GM19193 (cell line): ENCODE results near the gene POLR2F.

ENCODE experiments used
- POLR2A ChIP-seq: IDR thresholded peaks from 4 replicates; pipeline ENCODE4 v1.6.1; 2011; ENCODE audit not compliant: insufficient read depth, insufficient read length; ENCODE audit errors: extremely low read depth

POLR2F gene

DNA sequence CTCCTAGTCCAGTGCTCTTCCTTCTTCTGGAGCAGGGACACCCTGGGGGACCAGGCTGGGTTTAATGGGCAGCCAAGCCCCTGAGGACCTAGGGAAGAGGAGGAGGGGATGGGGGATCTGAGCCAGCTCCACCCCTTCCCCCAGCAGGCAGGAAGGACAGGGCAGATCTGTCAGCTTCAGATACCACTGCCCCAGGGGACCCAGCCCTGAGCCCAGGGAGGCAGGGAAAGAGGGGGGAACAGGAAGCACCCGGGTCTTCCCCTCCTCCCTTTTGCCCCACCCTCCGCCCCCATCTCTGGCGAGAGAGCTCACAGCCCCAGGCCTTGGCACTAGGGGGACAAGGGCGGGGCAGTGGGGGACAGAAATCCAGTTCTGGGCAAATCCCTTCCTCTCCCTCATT is 42.6 kb downstream of the POLR2F start:
- no peak for TF ChIP-seq POLR2A

DNA sequence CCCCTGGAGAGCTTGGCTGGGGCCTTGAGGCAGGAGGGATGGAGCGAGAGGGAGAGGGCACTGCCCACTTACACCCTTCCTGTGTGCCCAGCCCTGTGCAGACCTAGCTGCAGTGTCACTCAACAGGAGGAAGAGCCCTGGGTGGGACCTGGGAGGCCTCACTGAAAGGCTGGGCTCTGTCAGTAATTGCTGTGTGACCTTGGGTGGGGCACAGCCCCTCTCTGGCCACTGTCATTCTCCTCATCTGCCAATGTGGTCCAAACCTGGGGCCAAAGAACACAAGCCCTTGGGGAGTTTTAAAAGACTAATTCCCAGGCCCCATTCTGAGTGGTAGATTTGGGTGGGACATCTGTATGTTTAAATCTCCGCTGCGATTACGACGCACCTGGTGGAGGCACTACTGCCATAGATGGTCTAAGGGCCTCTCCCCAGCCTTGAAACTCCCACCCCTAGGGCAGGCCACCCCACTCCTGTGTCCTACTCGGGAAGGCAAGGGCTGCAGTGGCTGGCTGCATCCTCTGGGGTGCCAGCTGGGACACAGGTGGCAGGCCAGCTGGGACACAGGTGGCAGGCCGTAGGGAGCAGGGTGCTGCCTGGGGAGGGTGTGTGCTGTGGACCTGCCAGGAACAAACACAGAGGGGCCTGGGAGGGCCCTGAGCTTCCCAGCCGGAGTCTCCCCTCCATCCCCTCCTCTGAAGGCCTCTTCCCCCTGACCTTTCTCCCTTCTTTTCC is 43.2 kb downstream of the POLR2F start:
- TF ChIP-seq POLR2A: no peak

DNA sequence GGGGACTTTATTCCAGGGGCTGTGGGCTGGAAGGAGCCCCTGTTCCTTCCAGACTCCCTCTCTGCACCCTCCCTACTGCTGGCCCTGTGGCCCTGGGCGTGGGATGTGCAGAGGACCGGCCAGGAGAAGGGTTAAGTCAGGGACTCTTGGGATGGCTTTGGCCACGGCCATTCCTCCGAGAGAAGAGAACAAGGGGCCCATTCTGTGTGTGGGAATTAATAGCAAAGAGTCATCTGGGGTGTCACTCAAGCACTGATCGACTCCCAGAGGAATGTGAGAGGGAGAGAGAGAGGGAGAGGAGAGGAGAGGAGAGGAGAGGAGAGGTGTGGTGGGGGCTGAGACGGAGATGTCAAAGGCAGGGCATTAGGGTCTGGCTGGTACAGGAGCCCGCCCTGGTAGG is 45.0 kb downstream of the POLR2F start:
- TF ChIP-seq POLR2A: no peak

DNA sequence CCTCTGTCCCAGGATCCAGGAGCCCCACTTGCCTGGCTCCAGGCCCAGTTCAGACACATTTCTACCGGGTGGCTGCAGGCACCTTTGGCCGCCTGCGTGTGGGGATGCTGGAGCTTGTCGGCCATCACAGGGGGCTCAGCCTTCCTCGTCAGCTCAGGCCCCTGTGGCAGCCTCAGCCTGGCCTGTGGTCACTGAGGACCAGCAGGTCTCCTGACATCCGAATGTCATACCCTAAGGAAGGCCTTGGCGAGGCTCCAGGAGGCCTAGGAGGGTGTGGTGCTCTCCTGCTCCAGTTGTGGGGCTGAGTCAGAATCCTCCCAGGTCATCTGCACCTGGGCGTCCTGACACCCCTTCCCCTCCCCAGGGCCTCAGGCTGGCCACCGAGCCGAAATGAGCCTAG is 45.7 kb downstream of the POLR2F start:
- no peak for TF ChIP-seq POLR2A

DNA sequence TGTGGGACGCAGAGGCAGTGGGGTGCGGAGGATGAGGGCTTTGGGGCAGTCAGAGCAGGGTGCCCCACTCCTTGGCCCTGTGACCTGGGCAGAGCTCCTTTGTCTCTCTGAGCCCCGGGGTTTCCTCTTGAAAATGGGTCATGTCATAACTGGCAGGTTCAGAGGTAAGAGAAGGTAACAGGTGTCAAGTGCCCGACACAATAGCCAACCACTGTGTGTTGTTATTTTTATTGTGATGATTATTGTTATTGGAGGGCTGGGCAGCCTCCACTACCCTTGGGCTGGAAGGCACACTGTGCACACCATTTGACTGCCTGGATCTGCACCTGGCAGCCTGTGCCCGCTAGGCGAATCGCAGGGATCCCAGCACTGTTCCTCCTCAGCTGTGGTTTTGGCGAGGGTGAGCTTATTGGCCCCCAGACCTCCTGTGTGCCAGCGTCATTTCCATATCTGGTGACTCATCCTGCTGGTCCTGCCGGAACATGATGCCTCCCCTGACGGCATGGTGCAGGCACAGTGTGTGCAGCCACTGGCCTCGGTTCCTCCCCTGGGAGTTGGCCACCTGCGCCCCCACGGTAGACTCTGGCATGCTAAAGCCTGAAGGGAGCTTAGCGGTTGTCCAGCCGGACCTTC is 46.3 kb downstream of the POLR2F start:
- TF ChIP-seq POLR2A: no peak

DNA sequence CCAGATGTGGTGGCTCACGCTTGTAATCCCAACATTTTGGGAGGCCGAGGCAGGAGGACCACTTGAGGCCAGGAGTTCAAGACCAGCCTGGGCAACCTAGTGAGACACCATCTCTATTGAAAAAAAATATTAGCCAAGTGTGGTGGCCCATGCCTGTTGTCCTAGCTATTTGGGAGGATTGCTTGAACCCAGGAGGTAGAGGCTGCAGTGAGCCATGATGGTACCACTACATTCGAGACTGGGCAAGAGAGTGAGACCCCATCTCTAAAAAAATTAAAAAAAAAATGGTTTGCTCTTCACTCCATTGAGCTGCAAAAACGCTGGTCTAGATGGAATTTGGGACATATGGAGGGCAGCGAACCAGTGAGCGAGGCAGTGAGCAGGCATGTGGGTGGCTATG is 52.4 kb downstream of the POLR2F start:
- no peak for TF ChIP-seq POLR2A

DNA sequence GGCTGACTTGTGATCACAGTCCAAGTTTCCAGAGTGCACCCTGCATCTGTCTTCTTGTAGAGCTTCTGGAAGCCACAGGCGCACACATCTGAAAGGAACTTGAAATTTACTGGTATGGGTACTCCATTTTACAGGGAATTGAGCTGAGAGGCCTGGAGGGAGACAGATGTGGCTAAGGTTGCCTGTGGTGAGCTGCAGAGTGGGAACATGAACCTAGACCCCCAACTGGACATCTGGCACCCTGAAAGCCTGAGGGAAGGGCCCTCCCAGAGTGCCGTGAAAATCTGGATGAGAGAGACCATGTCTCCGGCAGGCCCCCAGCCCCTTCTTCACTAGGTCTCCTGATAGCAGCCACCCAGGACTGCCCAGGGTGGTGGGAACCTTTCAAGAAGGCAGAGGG is 53.4 kb downstream of the POLR2F start:
- no peak for TF ChIP-seq POLR2A

DNA sequence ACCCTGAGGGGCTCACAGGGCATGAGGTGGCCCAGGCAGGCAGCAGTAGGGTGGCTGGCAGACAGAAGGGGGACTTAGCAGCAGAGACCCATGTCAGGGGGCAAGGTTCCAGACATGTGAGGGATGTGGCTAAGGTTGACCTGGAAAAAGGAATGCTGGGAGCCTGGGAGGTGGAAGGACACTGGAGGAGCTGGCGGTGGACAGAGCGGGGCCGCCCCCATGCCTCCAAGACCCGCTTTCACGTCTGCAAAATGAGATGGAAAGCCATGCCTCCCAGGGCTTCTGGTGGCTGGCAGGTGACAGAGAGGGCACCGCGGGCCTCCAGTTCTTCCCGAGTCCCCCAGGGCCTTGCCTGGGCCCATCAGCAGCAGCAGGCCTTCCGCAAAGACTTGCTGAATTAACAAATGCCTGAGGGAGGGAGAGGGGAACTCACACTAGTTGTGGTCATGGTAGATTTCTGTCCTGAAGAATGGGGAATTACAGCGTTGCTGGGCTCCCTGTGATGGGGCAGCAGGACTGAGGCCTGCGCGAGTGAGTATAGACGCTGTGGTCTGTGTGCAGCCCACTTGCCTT is 53.9 kb downstream of the POLR2F start:
- no peak for TF ChIP-seq POLR2A

DNA sequence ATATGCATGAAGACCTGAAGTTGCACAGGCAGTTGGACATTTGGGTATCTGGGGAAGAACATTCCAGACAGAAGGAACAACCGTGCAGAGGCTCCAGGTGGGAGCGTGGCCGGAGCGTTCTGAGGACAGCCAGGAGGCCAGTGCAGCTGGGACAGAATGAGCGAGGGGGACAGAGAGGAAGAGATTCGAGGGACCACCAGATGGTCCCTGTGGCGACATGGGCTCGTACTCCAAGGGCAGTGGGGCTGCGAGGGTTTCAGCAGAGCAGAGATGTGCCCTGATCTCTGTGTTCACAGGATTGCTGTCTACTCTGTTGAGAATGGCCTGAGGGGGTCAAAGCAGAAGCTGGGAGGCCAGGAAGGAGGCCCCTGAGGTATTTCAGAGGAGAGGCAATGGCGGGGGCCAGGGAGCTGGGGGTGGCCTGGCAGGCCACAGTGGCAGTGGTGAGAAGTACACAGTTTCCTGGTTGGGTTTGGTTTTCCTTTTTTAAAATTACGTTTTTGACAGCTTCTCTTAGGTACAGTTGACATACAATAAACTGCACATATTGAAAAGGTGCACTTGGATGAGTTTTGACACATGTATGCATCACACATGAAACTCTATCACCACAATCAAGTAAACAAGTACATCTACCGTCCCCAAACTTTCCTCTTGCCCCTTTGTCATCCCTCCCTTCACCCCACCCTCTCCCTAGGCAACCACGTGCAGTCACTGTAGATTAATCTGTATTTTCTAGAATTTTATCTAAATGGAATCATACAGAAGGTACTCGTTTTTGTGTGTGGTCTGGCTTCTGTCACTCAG is 55.7 kb downstream of the POLR2F start:
- no peak for TF ChIP-seq POLR2A

DNA sequence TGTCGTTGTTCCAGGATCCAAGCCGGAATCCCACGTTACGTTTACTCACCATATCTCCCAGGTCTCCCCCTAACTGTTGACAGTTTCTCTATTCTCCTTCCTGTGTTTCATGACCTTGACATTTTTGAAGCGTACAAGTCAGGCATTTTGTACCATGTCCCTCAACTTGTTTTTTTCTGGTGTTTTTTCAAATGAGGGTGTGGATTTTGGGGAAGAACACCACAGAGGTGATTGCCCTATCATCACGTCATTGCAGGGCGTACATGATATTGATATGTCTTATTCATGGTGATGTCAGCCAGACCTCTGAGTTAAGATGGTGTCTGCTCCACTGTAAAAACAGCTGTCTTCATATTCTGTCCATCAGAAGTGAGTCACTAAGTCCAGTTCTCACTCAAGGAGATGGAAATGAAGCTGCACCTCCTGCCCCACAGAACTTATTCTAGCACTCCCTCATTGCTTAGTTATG is 59.1 kb downstream of the POLR2F start:
- no peak for TF ChIP-seq POLR2A

DNA sequence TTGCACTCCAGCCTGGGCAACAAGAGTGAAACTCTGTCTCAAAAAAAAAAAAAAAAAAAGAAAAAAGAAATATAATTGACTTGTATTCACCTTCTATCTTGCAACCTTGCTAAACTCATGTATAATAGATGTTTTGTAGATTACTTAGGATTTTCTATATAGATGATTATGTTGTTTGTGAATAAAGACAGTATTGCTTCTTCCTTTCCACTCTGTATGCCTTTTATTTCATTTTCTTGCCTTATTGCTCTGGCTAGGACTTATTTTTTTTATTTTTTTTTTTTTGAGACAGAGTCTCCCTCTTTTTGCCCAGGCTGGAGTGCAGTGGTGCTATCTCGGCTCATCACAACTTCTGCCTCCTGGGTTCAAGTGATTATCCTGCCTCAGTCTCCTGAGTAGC is 60.6 kb downstream of the POLR2F start:
- TF ChIP-seq POLR2A: no peak

DNA sequence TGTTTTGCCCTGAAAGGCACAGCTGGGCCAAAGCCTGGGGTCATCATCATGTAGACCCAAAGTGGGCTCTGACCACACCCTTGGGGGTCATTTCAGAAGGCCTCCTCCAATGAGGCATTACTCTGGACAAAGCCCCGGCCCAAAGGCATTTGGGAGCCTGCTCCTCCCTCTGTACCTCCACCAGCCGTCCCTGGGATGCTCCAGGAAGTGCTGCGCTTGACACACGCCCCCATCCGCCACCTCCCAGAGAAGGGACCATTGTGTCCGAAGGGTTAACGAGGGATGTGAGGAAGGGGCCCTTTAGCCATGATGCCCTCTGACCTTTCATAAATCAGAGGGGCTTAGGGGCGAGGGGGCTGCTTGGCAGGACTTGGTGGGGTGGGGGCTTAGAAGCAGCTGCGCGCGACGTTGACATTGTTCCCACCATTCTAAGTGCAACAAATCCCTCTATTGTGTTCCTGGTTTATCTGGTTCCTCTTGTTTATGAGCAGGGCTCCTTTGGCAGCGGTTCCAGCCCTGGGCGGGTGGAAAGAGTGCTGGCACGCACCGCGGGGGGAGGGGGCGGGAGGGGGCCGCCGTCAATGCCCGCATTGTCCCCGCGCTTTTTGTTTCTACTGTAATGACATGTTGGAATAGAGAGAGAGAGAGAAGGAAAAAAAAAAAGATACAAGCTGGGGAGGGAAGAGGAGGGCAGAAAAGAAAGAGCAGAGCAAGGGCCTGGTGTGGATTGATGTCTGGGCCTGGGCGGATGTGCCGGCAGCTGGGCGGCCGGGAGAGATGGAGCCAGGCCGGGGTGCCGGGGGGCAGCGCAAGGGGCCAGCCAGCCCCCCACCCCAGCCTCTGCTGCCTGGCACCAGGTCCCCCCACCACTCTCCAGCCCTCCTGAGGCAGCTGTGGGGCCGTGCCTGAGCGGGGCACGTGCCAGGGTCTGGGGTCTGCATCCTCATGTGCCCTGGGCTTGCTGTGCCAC is 63.0 kb downstream of the POLR2F start:
- no peak for TF ChIP-seq POLR2A

DNA sequence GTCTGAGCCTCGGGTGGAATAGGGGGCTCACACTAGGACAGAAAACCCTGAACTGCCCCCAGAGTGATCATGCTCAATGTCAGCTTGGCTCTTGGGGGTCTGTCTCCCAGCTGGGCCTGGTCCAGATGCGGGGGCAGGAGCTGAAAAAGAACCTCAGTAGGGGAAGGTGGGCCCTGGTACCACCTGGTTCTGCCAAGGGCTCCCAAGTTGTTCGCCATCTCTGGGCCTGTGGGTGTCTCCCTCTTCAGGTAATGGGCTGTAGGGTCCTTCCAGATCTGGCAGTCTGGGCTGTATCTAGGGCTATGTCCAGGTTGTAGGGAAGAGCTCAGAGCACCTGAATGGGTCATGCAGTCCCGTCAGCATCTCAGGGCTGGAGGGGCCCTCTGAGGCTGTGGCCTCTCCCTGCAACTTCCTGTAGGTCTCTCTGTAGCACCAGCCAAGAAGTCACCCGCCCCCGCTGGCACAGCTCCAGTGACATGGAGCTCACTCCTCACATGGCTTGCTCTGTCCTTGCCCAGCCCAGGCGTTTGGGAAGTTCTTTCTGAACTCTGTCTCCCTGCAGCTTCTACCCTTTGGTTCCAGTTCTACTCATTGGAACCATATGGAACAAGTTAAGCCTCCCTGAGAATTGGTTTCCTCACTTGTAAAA is 63.9 kb downstream of the POLR2F start:
- TF ChIP-seq POLR2A: no peak
